OCI-LY3 (cell line): ENCODE results near the gene MS4A2.

ENCODE experiments used
- EZH2phosphoT487 ChIP-seq: fragments of 200-600 bp; shearing (Covaris generic); IDR thresholded peaks from 2 replicates; pipeline ENCODE4 v1.6.1; 2018; ENCODE audit warnings: antibody characterized with exemption, mixed run types, low read depth
- TF ChIP-seq, protein P1 (sequence below): fragments of 200-600, 300-600 bp; sonication (generic); IDR thresholded peaks from 2 replicates; pipeline ENCODE4 v1.5.1; 2014; ENCODE audit warnings: antibody characterized with exemption, low read length, low read depth

DNA sequence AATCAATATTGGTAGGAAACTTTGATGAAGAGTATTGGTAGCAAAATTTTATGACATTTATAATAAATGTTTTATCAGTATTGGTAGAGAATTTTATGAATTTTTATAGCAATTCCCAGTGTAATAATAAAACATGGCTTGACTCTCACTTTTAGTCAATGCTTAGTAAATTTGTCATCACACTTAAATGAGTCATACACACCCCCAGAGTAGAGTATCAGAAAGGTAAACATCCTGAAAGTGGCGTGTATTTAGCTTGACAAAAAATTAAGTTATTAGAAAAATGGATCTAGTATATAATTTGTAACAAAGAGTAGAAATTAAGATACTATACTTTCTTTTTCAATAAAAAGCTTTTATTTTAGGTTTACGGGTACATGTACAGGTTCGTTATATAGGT, 29.4 kb upstream of the MS4A2 start:
- TF ChIP-seq, protein P1, sequence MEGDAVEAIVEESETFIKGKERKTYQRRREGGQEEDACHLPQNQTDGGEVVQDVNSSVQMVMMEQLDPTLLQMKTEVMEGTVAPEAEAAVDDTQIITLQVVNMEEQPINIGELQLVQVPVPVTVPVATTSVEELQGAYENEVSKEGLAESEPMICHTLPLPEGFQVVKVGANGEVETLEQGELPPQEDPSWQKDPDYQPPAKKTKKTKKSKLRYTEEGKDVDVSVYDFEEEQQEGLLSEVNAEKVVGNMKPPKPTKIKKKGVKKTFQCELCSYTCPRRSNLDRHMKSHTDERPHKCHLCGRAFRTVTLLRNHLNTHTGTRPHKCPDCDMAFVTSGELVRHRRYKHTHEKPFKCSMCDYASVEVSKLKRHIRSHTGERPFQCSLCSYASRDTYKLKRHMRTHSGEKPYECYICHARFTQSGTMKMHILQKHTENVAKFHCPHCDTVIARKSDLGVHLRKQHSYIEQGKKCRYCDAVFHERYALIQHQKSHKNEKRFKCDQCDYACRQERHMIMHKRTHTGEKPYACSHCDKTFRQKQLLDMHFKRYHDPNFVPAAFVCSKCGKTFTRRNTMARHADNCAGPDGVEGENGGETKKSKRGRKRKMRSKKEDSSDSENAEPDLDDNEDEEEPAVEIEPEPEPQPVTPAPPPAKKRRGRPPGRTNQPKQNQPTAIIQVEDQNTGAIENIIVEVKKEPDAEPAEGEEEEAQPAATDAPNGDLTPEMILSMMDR = no peak
- TF ChIP-seq EZH2phosphoT487 = no peak
